ENCODE data around the gene BCOR.

Gene BCOR

DNA sequence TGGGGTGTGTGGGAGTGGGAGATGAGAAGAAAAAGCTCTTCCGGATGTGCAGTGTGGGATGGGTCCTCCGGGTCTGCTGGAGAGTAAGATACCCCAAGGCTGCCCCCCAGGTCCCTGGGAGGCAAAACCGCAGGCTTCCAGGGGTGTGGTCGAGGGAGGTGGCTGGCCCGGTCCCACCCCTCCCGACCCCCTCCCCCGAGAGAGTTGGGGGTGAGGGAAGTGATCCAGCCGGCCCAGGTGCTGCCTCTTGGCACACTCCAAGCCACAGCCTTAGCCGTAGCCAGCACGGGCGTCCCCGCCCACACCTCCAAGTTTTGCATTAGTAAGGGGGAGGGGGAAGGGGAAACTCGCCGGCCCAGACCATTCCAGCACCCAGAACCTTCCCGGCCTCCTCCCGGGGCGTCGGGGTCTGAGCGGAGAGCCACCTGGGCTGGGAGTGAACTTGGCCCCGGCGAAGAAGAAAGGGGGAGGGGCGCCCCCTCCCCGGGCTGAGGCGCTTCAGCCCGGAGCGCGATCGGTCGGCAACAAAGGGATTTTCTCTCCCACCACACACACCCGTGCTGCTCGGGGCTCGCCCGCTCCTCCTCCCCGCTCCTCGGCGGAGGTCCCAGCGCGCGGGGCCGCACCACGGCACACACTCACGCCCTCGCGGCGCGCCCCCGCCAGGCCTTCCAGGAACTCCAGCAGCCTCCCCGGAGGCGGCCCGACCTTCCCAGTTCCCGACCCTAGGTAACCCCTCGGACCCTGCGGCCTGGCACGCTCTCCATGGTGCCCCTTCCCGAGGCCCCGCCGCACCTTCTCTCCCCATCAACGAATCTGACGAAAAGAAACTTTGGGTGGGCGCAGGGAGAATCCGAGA is 14.4 kb downstream of the BCOR start:
- DNase-seq = no peak

DNA sequence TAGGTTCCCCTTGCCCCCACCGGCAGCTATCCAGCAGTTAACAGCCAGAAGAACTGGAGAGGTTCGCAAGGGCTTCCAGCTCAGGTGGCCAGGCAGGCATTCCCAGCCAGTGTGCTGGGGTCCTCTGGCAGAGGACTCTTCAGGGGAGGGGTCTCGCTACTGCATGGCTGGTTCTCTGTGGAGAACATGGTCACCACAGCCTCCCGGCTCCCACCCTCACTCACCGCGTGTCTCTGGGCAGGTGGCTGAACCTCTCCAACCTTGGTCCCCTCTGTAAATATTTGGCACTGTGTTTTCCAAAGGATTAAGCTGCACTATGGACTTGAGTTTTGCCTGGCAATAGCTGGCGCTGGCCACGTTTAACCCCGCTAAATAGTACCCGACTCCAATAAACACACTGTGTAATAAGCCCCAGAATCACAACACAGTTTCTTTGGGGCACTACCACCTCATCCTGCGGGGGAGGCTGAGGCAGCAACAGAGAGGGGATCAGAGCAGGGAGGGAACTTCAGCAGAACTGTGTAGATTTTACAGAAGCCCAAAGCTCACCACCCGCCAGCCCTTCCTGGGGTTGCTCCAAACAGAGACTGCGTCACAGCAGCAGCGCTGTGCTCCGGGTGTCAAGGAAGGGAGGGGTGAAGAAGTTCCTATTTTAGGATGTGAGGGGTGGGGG is 15.2 kb downstream of the BCOR start:
- no peak for DNase-seq

DNA sequence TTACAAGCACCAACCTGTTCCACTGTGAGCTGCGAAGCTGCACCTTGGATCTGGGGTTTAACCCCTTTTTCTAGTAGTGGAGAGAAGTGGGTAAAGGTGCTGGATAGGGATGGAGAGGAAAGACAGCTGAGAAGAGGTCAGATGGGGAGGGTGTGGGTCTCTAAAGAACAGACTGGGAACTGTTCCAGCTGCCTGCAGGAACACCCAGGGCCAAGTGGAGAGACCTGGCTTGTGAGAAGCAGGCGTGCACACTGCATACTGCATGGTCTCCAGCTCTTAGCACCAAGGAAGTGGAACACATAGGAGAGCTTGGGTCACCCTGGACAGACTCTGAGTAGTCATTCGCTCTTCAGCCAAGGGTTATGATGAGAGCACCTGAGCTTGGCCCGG is 16.1 kb downstream of the BCOR start:
- DNase-seq = no peak

DNA sequence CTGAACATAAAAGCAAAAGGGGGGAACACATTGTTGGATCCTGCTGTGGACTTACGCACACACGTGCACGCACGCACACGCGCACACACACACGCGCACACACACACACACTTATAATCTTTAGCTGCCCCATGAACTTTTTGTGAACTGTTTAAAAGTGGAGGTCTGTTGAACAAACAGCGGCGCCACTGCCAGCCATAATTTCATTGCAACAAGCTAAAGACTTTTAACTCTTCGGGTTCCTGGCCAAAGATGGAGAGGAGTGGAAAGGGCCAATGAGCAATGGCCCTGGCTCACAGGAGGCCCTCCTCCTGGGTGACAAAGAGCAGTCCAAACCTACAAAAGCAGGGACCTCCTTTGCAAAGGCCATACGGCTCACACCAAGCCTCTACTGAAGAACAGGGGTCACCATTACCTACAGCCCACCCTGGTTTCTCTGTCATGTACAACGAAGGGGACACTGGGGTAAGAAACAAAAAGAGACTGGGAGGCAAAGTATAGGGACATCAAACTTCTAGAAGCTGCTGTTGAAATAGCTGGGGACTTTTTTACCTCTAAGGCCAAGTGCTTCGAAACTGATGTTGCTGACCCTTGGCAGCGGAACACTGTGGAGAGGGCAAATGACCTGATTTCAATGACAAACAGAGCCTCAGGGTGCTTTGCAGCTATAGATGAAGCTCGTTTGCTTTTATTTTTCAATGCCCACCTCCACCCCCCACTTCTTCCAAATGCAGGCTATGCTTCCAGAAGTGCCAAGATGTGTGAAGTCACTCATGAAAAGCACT is 16.7 kb downstream of the BCOR start:
- no peak for DNase-seq

DNA sequence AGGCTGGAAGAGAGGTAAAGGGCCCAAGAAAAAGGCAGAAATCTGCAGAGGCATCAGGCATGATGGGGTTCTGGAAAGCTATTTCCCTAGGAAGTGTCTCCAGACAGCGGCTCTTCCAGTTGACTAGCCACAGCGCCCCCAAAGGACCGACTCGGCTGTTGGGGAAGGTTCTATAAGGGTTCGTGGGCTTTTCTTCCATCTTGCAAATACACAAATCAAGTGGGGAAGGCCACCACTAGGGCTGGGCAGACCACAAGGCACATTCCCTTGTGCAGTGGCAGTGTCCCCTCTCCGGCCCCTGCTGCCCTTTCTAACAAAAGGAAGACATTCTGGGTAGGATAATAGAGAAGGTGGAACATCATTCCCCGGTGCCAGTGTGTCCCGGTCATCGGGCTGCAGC is 18.2 kb downstream of the BCOR start:
- DNase-seq = no peak

DNA sequence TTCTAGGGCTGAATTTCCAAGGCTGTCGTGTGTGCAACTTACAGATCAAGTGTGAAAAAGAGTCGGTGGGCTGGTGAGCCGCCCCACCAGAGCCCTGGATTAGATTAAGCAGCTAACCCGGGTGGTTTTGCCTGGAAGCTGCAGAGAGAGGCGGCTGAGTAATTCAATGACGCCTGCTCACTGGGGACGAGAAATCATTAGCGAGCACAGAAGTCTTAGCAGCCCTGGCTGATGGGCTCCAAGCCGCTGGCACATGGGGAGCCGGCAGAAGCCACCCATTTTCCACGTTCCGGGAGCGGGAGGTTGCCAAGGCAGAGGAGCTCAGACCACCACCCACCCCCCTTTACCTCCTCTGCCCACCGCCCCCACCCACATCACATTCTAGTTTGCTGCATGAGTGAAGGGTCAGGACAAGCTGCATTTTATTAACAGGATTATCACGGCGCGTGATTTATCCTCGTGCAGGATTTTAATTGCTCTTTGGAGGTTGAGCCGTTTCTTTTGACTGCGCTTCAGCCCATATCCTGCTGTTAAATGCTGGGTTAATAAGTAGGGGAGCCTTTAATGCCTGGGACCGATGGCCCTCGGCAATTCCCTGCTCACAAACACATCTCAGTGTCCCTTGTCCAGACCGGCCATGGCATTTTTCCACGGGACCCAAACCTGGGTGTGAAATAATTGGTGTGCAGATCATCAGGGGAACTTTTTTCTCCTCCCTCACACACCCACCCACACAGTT is 19.1 kb downstream of the BCOR start:
- no peak for DNase-seq

DNA sequence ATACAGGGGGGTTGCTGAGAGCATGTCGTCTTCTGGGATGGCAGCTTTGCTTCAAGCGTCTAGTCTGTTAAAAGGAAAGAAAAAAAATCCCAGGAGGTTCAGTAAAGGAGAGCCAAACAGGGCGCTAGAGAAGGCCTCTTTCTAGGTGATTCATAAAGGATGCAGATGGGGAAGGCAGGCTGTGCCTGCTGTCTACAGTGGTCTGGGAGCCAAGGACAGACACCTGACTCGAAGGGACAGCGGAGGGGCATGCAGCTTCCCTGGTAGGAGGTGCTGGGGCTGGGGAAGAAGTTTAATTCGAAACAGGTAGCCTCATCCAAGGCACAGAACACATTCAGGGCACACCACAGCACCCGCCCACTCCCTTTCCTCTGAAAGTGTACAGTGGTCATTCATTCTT is 19.9 kb downstream of the BCOR start:
- DNase-seq = no peak

DNA sequence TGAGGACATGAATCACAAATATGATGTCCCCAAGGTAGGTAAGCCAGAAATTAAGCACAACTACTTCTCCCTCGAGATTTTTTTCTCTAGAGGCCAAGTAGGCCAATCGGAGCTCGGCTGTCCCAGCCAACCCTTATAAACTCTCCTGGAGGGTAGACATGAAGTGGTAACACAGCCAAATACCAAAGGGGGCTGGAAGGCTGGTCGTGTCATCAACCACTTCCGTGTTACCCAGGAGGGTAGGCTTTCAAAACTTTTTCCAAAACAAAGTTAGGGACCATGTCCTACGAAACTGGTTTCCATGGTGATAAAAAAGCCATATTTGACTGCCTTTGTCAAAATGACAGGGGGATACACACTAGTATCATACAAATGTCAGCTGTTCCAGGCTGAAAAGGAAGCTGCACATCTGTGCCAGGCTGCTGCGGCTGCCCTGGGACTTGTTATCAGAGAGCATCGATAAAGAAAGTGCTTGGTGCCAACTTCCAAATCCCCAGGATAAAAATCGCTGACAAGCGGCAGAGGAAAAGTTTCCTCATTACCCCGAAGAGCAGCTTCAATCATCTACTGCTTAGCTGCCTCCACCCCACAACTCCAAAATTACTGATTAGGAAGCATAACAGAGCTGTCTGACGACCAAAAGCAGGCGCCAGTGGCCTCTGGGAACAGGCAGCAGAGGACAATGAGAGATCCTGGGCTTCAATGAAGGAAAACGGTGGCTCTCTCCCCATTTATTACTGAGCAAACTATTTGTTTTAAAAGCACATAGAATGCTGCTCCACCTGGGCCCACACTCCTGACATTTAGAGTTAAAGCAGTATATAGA is 20.8 kb downstream of the BCOR start:
- DNase-seq = no peak

DNA sequence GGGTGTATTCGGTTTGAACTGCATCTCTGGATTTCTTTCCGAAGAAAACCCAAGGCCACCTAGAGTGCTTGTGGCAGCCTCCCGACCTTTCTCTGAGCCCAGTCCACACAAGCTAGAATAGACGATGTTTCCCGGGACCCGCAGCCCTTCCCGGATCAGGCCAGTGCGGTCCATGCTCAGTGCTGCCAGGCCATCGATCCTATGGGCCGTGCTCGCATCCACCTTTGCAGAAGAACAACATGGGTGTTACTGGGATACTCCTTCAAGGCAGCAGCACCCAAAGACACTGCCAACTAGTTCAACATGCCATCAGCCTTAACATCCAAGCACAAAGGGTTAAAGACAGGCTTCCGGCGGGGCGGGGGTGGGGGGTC is 22.8 kb downstream of the BCOR start:
- no peak for DNase-seq

DNA sequence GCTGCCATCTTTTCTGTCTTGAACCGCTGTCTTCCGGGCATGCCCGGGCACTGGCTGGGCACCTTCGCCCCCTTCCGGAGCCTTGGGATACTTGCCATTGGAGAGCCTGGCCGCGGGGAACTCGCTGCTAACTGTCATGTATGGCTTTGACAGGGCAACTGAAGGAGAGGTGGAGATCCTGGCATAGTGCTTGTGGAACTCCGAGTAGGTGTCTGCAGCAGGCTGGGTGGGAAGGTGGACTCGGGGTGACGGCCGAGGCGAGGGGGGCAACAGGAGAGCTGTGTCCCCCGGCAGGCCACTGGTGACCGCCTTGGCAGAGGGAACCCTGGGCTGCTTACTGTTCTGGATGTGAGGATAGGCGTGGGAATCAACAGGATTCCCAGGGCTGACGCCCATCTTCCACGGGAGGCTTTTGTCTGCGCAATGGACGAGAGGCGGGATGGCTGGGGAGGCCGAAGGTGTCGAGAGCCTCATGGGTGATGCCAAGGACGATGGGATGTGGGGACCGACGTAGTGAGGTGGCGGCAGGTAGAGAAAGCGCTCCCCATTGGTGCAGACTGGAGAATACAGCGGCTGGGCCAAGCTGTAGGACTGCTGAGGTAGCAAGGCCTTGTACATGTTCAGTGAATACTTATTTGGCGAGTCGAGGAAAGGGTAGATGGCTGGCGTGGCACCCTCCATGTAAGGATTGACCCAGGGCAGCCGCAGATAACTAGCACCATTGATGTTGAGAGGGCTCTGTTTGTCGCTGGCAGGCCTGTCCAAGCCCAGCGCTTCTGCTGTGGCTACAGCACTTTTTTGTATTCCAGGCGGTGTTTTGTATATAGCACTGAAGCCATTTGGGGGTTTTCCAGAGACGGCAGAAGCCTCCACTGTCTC is 23.4 kb downstream of the BCOR start:
- no peak for DNase-seq

DNA sequence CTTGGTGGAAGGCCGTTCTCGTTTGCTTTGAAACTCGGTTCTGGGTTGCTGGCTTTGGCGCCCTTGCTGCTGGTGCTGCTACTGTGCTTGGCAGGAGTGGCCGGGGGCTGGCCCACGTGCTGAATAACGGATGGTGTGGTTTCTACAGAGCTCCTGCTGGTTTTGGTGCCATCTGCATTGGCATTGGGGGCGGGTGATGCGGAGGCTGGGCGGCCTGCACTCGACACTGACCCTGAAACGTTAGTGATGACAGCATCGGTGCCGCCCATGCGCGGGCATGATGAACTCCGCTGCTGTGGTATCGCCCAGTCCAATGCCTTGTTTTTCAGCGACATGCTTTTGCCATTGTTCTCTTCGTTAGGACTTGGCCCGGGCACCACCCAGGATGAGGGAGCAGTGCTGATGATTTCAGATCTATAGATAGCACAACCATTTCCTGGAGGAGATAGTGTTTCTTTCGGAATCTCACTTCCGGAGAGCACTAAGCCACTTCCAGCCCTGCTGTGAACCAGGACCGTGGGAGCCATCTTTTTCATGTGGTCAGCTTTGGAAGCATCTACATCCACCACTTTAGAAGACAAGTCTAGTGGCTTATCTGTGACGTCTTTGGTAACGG is 24.2 kb downstream of the BCOR start:
- no peak for DNase-seq

DNA sequence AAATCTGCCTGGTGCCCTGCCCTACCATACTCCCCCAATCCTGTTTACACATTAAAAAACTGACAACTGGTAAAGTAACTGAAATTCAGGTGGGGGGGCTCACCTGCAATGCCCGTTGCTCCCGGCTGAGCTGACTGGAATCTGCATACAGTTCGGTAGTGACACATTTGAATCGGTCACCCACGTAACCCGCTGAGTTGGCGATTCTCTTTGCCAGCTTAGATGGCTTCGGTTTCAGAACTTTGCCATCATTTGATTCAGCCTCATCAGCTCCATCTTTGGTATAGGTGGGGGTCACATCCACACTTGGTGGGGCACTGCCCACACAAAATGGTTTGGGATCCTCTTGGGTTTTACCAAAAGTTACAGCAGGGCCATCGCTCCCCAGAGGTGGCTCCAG is 25.5 kb downstream of the BCOR start:
- DNase-seq = no peak

DNA sequence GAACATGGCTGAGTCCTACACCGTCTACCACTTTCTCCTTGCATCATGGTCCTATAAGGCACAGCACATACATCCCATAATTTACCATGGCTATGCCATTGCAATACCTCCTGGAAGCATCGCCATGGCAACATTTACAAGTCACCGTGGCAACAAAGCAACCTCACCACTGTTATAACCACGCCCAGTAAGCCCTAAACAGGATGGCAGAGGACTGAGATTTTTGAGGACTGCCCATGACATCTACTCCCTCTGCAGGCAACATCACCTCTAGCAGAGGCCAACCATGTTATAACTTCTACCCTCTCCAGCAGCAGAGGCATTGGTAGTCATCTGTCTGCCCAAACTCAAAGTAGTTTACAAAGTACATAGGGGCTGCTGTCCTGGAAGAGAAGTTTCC is 29.7 kb downstream of the BCOR start:
- DNase-seq = no peak

DNA sequence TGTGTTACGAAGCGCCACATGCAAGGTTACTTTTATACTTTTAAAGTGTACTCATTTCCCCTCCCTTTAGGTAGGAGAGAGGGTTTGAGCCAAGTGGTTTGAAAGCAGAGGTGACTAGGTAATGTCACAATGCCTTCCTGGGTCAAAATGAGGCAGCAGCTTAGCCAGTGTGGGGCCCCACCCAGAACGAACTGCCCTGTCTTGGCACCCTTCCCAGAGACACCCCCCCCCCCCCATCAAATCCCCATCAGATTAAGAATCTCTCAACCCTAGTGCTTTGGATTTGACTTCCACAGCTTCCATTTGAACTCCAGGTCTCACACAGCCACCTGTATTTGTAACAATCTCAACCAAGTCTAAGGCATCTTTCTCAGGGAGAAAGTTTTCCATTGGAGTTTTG is 31.1 kb downstream of the BCOR start:
- DNase-seq = no peak

DNA sequence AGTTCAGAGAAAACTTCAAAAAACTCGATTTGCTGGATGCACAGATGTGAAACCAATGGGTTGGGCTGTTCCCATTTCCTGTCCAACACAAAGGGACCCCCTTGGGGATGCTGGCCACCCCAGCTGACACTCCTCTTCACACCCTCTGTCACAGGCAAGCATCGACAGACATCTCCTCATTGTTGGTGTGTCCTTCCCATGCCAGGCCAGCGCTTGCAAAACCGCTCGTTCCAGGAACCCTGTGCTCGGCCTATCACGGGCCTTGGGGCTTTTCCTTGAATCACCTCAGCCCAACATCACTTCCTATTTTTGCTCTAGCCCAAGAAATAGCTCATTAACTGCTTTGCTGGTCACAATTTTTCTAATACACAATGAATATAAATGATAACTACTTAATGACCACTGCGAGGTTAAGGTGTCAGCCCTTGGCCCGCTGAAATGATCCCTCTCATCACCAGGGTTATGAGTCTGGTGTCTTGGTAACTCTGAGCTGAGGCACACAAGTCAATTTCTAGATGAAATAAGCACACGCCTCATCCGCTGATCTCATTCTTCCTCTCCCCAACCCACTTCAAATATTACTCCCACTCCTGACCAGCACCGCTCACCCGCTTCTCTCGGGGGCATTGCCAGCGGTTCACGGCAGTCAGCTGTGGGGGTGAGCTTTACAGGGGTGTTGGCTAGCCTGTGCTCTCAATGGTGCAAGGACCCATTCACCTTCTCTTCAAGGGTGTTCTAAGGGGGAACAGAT is 32.3 kb downstream of the BCOR start:
- no peak for DNase-seq

DNA sequence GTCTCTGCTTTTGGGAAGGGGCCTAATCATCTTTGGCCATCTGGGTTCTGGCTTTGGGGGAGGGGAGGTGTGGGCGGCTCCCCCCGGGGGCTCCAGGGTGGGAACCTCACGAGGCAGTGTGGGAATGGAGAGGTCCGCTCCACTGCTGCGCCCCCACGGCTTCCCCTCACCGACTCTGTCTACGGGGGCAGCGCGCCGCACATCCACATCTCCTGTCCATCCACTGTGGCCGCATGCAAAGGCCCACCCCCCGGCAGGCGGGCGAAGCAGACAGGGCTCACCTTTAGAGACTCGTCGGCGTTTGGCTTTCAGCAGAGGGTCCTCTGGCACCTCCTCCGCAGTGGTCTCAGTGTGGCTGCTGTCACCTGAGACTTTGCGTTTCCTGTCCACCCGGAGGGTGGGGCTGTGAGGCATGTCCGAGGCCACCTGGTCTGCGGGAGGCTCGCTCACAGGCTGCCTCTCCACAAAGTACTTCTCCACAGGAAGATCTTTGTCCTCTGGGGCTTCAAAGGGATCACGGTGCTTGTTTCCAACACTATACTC is 33.6 kb downstream of the BCOR start:
- no peak for DNase-seq

DNA sequence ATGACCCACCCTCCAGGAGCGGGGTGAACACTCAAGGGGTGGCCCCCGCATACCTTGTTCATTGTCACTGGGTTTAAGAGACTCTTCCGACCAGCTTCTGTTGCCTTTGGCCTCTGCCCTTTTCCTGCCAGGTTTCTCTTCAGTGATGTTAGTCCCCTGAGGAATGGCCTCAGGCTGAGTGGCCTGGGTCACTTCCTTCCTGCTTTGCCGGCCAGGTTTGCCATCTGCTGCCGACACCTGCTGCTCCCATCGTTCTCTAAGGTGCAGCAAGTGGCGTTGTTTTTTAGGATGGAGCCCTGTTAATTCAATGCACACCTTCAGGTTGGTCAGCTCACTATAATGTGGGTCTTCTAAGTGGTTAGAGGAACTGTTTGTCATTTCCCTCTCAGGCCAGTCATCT is 34.2 kb downstream of the BCOR start:
- DNase-seq = no peak

DNA sequence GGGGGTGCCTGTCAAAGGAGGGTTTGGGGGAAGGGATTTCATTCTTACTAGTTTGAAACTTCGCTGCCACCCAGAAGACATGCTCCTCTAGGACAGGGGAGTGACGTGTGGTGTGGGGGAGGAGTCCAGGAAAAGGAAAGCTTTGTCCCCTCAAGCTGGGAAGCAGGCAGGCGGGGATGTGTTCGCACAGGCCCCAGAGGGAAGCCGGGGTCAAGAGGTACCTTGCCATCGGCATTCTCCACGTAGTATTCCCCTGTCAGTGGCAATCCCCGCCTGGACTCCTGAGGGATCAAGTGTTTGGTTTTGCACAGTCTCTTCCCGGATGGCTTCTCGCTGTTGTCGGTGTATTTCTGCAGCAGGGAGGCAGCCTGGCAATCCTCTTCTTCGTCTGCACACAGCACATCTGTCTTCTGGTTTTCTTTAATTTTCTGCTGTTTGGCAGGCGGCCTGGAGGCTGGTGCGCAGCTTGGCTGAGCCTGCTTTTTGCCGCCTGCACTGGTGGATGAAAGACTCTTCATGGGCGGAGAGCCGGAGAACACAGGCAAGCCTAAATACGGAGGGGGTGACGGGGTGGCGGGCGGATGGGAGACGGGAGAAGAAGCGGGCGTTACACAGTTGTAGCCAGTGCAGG is 35.1 kb downstream of the BCOR start:
- DNase-seq = no peak

DNA sequence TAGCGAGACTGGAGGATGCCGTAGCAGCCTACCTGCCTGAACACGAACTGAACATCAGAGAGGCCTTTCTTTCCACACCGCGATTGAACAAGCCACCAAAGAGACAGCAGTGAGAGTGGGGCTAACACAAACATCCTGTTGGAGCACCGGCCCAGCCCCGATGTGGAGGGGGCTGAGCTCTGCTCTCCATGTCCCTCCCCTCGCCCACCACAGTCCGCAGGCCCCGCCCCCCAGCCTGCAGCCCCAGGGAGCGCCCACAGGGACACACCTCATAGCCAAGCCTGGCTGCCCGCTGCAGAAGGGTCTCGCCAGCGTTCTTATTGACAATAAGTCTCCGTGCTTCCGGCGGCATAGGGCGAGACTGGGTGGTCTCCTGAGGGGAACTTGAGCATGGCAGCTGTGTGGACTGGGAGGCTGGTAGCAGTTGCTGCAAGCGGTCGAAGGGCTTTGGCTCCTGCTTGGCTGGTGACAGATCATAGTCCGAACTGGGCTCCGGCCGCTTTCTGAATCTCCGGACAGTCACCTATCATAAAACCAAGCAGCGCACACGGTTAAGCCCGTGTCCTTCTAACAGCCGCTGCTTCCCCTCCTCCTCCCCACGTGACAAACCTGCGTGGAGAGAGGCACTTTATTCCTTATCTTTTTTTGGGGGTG is 35.8 kb downstream of the BCOR start:
- no peak for DNase-seq
